GM12864 (cell line): ENCODE data around the gene MED26.

Experiments used
- DNase-seq: peaks from one replicate; pipeline ENCODE4 v3.0.0-alpha.2; 2011; ENCODE audit warnings: low read depth
- H3K4me3 ChIP-seq: 2 replicates; pipeline ENCODE4 v1.5.1; 2011; ENCODE audit warnings: mild to moderate bottlenecking, low read depth, low read length, control low read depth
- CTCF ChIP-seq: IDR thresholded peaks from 2 replicates; pipeline ENCODE4 v1.5.1; 2011; ENCODE audit warnings: low read depth, mild to moderate bottlenecking, moderate library complexity, low read length, control low read depth, inconsistent platforms; ENCODE audit errors: missing control alignments

Gene MED26

GRCh38 chr19:16598848-16599247, 29.2 kb downstream of the MED26 start:
- H3K4me3 ChIP-seq: no peak overlapping the region
- TF ChIP-seq CTCF: no peak
- DNase-seq: no peak

- TF ChIP-seq CTCF: no peak
- H3K4me3 ChIP-seq: no peak overlapping the region
- DNase-seq: no peak
Observed at GRCh38 chr19:16596399-16596798, 31.6 kb downstream of the MED26 start.

- DNase-seq: no peak
- TF ChIP-seq CTCF: no peak
- peak overlapping the region; percentile 3; the same call in 1 of the 2 replicates for H3K4me3 ChIP-seq
Observed at GRCh38 chr19:16595097-16595496, 32.9 kb downstream of the MED26 start.

GRCh38 chr19:16594681-16595091, 33.3 kb downstream of the MED26 start:
- no peak for DNase-seq
- no peak for TF ChIP-seq CTCF
- H3K4me3 ChIP-seq: peak overlapping the region; percentile 3; the same call in 1 of the 2 replicates

GRCh38 chr19:16594131-16594586, 33.8 kb downstream of the MED26 start:
- peak; percentile 19 for TF ChIP-seq CTCF

GRCh38 chr19:16593181-16593580, 34.8 kb downstream of the MED26 start:
- no peak for DNase-seq

More at GRCh38 chr19:16594131-16594586, 33.8 kb downstream of the MED26 start:
- DNase-seq: no peak
- H3K4me3 ChIP-seq: peak overlapping the region; percentile 23

More at GRCh38 chr19:16593181-16593580, 34.8 kb downstream of the MED26 start:
- no peak overlapping the region for H3K4me3 ChIP-seq
- TF ChIP-seq CTCF: no peak
